ENCODE measurements around the gene SP8. TPM values are rescaled to one million over a fixed set of nuclear protein-coding genes. Genes with fewer than 3 reads are reported as not detected.

Gene SP8
- total RNA-seq, 1 donor from 2014 or later = 4.3 TPM

DNA sequence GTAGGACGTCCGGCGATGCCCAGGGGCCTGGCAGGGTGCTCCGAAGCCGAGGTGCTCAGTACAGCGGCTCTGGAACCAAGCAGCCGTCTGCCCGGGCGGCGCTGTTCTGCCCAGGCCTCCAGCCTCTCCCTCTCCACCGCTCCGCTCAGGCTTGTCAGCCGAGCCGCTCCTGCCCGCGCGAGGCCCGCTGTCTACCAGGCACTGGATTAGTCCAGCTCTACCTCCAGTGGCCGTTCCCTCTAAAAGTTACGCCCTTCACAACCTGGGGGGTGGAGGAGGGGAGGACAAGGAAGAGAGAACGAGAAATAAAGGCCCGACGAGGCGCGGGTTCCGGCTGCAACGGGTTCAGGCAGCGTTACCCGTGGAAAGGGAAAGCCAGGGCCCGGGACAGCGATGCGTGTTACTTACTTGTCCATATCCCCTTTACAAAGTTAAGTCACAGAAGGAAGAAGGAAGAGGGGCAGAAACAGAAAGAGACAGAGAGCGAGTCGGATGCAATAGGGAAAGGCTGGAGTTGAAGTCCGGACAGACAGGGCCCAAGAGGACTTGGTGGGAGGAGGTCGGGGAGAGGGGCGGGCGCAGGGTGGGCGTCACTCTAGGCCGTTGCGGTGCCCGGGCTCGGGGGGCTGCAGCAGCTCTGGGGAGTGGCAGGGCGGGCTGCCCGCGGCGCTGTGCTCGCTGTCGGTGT is 2.8 kb downstream of the SP8 start:
- DNase-seq (ENCODE audit: extremely low spot score, unreplicated experiment) = no peak
- peak overlapping the region; percentile 90 for H3K4me3 Mint-ChIP-seq
- H3K27ac Mint-ChIP-seq = peak overlapping the region; percentile 78
- H3K9me3 Mint-ChIP-seq = no peaks in the 10 kb centered on the region
- H3K4me1 Mint-ChIP-seq (ENCODE audit: unreplicated experiment) = peaks cover 11% of the 10 kb centered on the region
- H3K36me3 Mint-ChIP-seq = peaks cover 5% of the 10 kb centered on the region
- no peak for TF ChIP-seq CTCF (conservative IDR thresholded peaks at IDR 0.05)
- H3K27me3 Mint-ChIP-seq = peaks cover 91% of the 10 kb centered on the region

DNA sequence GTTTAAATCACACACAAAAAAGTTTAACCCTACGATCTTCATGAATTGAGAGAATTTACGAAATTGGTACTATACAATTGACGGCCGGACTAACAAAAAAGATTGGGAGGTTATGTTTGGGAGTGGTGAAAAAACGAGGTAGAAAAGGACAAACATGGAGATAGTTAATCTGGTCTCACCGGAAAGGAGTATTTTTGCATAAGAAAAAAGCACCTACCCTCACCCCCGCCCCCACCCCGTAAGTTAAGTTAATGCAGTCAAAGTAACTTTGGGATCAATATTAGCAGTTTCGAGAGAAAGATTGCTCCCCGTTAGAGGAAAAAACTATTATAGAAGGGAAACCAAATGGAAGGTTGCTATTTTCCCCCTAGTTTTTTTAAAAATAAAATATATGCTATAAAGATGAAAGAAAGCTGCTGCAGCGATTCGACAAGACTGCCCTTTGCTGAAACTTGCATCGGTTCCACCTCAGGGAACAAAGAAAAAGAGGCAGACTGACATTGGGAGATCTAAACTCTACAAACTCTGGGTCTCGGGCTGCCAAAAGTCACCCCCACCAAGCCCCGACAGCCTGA is 3.5 kb downstream of the SP8 start:
- TF ChIP-seq CTCF (conservative IDR thresholded peaks at IDR 0.05) = no peak
- no peak for DNase-seq (ENCODE audit: extremely low spot score, unreplicated experiment)
- Mint-ChIP-seq H3K4me1 (ENCODE audit: unreplicated experiment) (peaks cover 11% of the 10 kb centered on the region), H3K36me3 (peaks cover 5% of the 10 kb centered on the region), H3K27me3 (peaks cover 91% of the 10 kb centered on the region), H3K4me3 (peak overlapping the region; percentile 90), H3K9me3 (no peaks in the 10 kb centered on the region), H3K27ac (peak overlapping the region; percentile 78)

DNA sequence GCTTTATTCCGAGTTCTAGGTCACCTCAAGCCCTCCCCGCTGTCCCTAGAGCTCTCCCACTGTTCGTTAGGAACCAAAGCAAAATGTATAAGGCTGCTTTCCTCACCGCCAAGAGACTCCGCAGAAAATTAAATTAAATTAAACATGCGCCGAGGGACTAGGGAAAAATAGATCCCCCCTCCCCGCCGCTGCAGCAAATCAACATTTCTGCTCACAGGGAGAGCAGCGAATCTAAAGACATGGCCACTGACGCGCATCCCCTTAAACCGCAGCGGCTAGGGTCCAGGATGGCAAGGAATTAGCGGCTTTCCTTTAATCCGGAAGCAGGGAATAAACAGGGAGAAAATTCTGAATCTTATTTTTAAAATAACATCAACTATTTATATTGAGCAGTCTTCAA is 7.6 kb downstream of the SP8 start:
- Mint-ChIP-seq H3K36me3 (no peaks in the 10 kb centered on the region), H3K4me1 (ENCODE audit: unreplicated experiment) (peaks cover 11% of the 10 kb centered on the region), H3K27me3 (peaks cover 96% of the 10 kb centered on the region), H3K27ac (no peak overlapping the region), H3K4me3 (peak overlapping the region; percentile 83), H3K9me3 (no peaks in the 10 kb centered on the region)
- DNase-seq (ENCODE audit: extremely low spot score, unreplicated experiment) = no peak
- no peak for TF ChIP-seq CTCF (conservative IDR thresholded peaks at IDR 0.05)

DNA sequence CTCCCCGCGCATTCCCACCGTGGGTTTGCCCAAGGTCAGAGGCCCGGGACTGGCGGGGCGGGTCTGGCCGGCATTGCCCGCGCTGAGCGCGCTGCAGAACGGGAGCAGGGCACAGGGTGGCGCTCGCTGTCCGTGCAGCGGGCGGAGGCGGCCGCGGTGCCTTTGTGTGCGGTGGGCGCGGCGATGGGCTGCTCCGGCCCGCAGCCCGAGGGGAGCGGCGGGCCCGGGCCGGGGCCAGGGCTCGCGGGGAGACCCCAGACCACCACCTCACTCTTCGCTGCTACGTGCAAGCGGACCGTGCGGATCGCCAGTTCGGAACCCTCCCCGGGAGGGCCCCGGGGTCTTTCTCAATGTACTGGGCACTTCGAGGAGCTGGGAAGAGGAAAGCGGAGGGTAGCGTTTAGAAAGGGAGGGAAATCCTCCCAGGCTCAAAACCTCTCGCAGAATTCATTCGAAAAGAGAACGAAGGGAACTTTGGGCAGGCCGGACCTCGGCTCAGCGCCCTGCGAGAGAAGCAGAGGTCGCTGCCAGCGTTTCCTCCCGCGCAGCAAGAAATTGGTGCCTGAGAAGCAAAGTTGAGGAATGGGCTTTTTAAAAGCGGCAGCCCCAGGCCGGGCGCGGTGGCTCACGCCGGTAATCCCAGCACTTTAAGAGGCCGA is 8.5 kb downstream of the SP8 start:
- H3K4me1 Mint-ChIP-seq (ENCODE audit: unreplicated experiment) = peaks cover 8% of the 10 kb centered on the region
- no peaks in the 10 kb centered on the region for H3K36me3 Mint-ChIP-seq
- TF ChIP-seq CTCF (conservative IDR thresholded peaks at IDR 0.05) = peak; percentile 86
- peak overlapping the region; percentile 88 for H3K4me3 Mint-ChIP-seq
- H3K9me3 Mint-ChIP-seq = no peaks in the 10 kb centered on the region
- peak; percentile 85 for DNase-seq (ENCODE audit: extremely low spot score, unreplicated experiment)
- H3K27ac Mint-ChIP-seq = no peak overlapping the region
- peaks cover 95% of the 10 kb centered on the region for H3K27me3 Mint-ChIP-seq

DNA sequence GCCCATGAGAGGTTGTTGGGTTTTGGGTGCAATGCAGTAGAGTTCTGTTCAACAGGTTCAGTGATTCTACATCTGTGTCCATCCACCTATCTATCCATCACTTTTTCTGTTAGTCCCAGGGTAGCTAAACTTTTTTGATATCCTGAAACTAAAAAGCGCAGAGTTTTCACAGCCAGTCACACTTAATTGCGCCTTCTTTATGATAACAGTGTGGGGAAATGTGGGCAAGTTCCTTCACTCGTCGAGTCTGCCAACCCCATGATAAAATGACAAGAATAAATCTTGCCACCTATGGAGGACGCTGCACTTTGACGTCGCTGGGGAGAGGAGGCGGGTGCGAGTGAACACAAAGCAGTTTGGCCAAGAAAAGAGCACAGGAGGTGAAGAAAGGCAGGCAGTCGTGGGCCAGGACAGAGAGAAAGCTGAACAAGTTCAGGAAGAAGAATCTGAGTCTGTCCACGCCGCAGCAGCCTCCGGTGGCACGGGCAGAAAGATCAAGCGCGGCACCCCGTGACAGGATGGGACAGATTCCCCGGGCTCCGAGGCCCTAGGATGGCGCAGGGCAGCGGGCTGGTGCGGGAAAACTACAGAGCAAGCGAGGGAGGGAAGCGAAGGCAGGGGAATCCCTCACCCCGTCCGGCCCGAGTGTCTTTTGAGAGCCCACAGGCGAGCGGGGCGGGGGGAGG is 9.2 kb downstream of the SP8 start:
- Mint-ChIP-seq H3K27me3 (peaks cover 92% of the 10 kb centered on the region), H3K27ac (peak overlapping the region; percentile 49), H3K4me1 (ENCODE audit: unreplicated experiment) (peaks cover 8% of the 10 kb centered on the region), H3K9me3 (no peaks in the 10 kb centered on the region), H3K36me3 (no peaks in the 10 kb centered on the region), H3K4me3 (peak overlapping the region; percentile 88)
- no peak for TF ChIP-seq CTCF (conservative IDR thresholded peaks at IDR 0.05)
- DNase-seq (ENCODE audit: extremely low spot score, unreplicated experiment) = no peak
